Measurements from ENCODE around the gene CACNA1C. TPM values are rescaled to one million over a fixed set of nuclear protein-coding genes. Genes with fewer than 3 reads are reported as not detected.

The CACNA1C gene
- polyA plus RNA-seq: 1 to 10 TPM in 3 of 4 donors, under 1 TPM in 1; 0.67 to 2.5 (median 2.0) TPM
- long read RNA-seq, donor 1: 0 reads
- long read RNA-seq, donor 2: 0 reads
- long read RNA-seq, donor 3: 0 reads
- long read RNA-seq, donor 4: 0 reads
- long read RNA-seq, donor 5: 0 reads
- long read RNA-seq, donor 6: 0 reads
- long read RNA-seq, donor 7: 0 reads
- long read RNA-seq, donor 8: 0 reads
- long read RNA-seq, donor 9: 0 reads
- long read RNA-seq, donor 10, partial matches to known transcripts: 24 of 25 reads
- long read RNA-seq, donor 10, other reads (novel, unspliced or antisense): 0 of 25 reads

DNA sequence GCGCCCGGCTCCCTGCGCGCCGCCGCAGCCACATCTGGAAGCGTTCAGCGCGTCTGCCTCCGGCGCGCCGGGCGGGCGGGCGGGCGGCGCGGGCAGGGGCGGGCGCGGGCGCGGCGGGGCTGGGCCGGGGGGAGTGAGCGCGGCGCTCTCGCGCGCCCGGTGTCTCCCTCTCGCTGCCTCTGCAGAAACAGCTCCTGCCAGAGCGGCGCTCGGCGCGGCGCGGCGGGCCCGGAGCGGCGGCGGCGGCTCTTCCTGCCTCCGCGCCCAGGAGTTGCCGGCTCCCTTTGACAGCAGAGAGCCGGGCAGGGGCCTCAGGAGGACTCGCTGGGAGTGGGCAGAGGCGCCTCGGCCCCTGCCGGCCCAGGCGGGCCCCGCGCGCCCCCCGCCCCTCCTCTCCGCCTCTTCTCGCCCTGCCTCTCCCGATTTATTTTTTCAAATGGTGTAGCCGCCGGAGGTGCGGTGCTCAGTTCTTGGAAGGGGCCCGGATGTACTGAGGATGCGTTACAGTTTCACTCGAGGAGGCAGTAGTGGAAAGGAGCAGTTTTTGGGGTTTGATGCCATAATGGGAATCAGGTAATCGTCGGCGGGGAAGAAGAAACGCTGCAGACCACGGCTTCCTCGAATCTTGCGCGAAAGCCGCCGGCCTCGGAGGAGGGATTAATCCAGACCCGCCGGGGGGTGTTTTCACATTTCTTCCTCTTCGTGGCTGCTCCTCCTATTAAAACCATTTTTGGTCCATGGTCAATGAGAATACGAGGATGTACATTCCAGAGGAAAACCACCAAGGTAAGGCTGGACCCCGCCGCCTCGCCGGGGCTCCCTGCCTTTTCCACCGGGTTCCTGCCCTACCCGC is at the start of gene CACNA1C:
CACNA1C (plus strand) TSS at position 162 of the 853 bp plus-strand sequence; CDS start at position 738, 576 bp downstream.
- FAIRE-seq (no peak), DNase-seq (peak; percentile 16 to 76)
- Histone ChIP-seq H3K36me3 (ENCODE audit: control insufficient read depth in 3 of 3, insufficient read depth in 2 of 3, low read depth in 1 of 3, low read length in 3 of 3) (no peaks in the 10 kb centered on the region), H3K4me1 (ENCODE audit: control insufficient read depth in 3 of 3, insufficient read depth in 2 of 3, low read depth in 1 of 3, low read length in 2 of 3) (peaks cover 0 to 8% (median 0%) of the 10 kb centered on the region in 3 donors), H3K9me3 (ENCODE audit: control insufficient read depth in 2 of 2, insufficient read depth in 1 of 2, low read depth in 1 of 2, low read length in 1 of 2) (no peaks in the 10 kb centered on the region), H3K27ac (ENCODE audit: low read depth in 1 of 3, low read length in 2 of 3) (no peak within 1 kb of the TSS), H3K27me3 (ENCODE audit: control insufficient read depth in 3 of 3, insufficient read depth in 3 of 3, low read length in 3 of 3) (peaks cover 8 to 57% (median 10%) of the 10 kb centered on the region in 3 donors), H3K4me3 (ENCODE audit: low read depth in 1 of 3, low read length in 3 of 3) (peak within 1 kb of the TSS; percentile 34 to 42 (median 41))
- WGBS, 3 donors: 0 to 1% (median 1%) methylated on average over 50 to 90 of the region's 90 CpGs

DNA sequence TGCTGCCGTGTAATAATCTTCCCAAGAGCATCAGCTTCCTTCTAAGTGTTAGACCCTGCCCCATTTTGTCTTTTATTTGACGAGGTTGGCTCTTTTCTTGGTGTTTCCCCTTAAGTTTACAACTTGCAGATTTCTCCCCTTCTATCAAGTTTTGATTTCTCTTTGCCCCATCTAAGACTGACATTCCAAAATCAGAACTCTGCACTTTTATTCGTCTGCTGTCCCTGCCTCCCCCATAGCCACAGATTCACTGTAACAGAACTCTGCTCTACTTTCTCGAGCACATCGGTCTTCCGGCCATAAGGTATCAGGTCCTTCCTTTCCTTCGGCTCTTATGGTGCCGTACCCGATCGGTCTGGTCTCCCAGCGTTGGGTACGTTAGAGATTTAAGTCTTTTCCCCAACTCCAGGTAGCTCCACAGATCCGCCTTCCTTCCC is 49.1 kb upstream of the CACNA1C start:
- 0 to 1% (median 1%) methylated on average over 13 of the region's 13 CpGs for WGBS, 3 donors
- Histone ChIP-seq H3K4me1 (ENCODE audit: control insufficient read depth in 3 of 3, insufficient read depth in 2 of 3, low read depth in 1 of 3, low read length in 2 of 3) (peaks cover 1 to 8% (median 4%) of the 10 kb centered on the region in 3 donors), H3K9me3 (ENCODE audit: control insufficient read depth in 2 of 2, insufficient read depth in 1 of 2, low read depth in 1 of 2, low read length in 1 of 2) (no peaks in the 10 kb centered on the region), H3K27me3 (ENCODE audit: control insufficient read depth in 3 of 3, insufficient read depth in 3 of 3, low read length in 3 of 3) (no peaks in the 10 kb centered on the region), H3K27ac (ENCODE audit: low read depth in 1 of 3, low read length in 2 of 3) (peak overlapping the region; percentile 75 to 94 (median 89)), H3K4me3 (ENCODE audit: low read depth in 1 of 3, low read length in 3 of 3) (peak overlapping the region; percentile 86 to 90 (median 89)), H3K36me3 (ENCODE audit: control insufficient read depth in 3 of 3, insufficient read depth in 2 of 3, low read depth in 1 of 3, low read length in 3 of 3) (no peaks in the 10 kb centered on the region)
- FAIRE-seq (no peak), DNase-seq (no peak)

DNA sequence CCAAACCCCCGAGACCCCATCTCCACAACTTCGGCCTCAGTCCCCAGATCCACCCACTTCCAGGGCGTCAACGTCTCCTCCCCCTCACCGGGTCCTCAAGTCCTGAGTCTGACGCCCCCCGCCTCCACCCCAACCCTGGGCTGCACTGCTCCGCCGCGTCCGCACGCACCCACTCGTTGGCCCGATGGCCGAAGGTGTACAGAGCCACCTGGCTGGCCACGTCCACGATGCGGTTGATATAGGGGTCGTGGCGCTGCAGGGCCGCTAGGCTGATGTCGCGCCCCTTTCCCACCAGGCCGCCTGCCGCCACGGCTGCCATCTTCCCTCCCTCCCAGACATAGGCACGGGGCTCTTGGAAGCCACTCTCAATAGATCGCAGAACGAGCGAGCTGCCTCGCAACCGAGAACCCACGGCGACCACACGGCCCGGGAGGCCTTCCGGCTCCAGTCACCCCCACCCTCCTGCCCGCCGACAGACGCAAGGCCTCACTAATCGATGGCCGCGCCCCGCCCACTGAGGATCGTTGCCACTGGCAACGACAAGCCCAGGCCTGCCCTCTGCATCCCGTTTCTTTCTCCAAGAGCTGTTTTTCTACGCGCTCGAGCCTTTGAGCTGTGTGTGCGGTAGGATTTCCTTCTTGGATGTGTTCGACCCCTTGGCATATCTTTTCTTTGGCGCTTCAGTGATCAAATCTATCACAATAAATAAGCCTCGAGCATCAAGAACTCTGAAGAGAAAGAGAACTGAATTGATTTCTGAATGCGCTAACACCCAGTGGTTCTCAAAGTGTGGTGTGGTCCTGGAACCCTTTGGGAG is 48.5 kb upstream of the CACNA1C start, which contains the start of gene DCP1B:
DCP1B (minus strand) TSS at position 345 of the 817 bp plus-strand sequence; CDS start at position 319, 26 bp downstream.
- H3K27me3 ChIP-seq (ENCODE audit: control insufficient read depth in 3 of 3, insufficient read depth in 3 of 3, low read length in 3 of 3): no peaks in the 10 kb centered on the region
- H3K4me3 ChIP-seq (ENCODE audit: low read depth in 1 of 3, low read length in 3 of 3): peak within 1 kb of the TSS; percentile 86 to 90 (median 89)
- H3K27ac ChIP-seq (ENCODE audit: low read depth in 1 of 3, low read length in 2 of 3): peak within 1 kb of the TSS; percentile 75 to 94 (median 89)
- FAIRE-seq: no peak
- peaks cover 1 to 8% (median 4%) of the 10 kb centered on the region in 3 donors for H3K4me1 ChIP-seq (ENCODE audit: control insufficient read depth in 3 of 3, insufficient read depth in 2 of 3, low read depth in 1 of 3, low read length in 2 of 3)
- 4% methylated on average over 52 to 55 of the region's 55 CpGs for WGBS, 3 donors
- peak; percentile 94 to 98 for DNase-seq
- H3K36me3 ChIP-seq (ENCODE audit: control insufficient read depth in 3 of 3, insufficient read depth in 2 of 3, low read depth in 1 of 3, low read length in 3 of 3): no peaks in the 10 kb centered on the region
- no peaks in the 10 kb centered on the region for H3K9me3 ChIP-seq (ENCODE audit: control insufficient read depth in 2 of 2, insufficient read depth in 1 of 2, low read depth in 1 of 2, low read length in 1 of 2)

DNA sequence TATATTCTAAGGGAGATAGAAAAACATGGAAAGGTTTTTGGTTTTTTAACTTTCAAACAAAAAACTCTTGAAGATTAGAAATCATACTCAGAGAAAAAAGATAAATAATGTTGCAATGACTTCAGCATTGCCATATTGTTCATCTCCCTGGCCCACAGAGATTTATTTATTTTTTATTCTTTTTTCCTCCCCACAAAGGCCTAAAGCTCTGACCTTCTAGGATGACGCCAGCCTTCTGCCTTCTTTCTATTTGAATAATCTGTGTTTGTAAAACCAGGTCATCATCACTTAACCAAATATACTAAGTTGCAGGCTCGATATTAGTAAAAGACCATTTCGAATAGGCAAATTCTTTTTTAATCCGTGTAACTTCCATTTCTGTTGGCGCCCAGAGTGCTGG is 44.1 kb upstream of the CACNA1C start:
- WGBS, 3 donors: 68 to 87% (median 80%) methylated on average over 5 of the region's 5 CpGs
- H3K27ac ChIP-seq (ENCODE audit: low read depth in 1 of 3, low read length in 2 of 3): no peak overlapping the region
- H3K4me1 ChIP-seq (ENCODE audit: control insufficient read depth in 3 of 3, insufficient read depth in 2 of 3, low read depth in 1 of 3, low read length in 2 of 3): no peaks in the 10 kb centered on the region
- no peak for FAIRE-seq
- H3K4me3 ChIP-seq (ENCODE audit: low read depth in 1 of 3, low read length in 3 of 3): no peak overlapping the region
- H3K9me3 ChIP-seq (ENCODE audit: control insufficient read depth in 2 of 2, insufficient read depth in 1 of 2, low read depth in 1 of 2, low read length in 1 of 2): no peaks in the 10 kb centered on the region
- DNase-seq: no peak
- H3K36me3 ChIP-seq (ENCODE audit: control insufficient read depth in 3 of 3, insufficient read depth in 2 of 3, low read depth in 1 of 3, low read length in 3 of 3): no peaks in the 10 kb centered on the region
- no peaks in the 10 kb centered on the region for H3K27me3 ChIP-seq (ENCODE audit: control insufficient read depth in 3 of 3, insufficient read depth in 3 of 3, low read length in 3 of 3)

DNA sequence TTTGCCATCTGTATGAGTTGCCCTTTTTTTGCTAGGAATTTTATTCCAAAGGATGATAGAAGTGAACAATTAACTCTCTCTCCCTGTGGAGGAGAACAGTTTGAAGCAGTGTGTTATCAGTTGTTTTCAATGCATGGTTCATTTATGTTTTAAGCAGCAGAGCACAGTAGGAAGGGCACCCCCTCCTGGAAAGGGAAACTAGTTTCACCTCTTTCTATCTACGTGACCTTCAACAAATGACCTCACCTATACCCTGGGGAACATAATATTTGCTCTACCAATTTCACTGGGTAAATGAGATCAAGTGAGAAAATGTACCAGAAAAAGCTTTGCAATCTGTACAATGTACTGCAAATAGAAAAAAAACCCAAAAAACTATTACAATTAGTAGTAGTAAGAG is 43.2 kb upstream of the CACNA1C start:
- Histone ChIP-seq H3K27me3 (ENCODE audit: control insufficient read depth in 3 of 3, insufficient read depth in 3 of 3, low read length in 3 of 3) (no peaks in the 10 kb centered on the region), H3K4me3 (ENCODE audit: low read depth in 1 of 3, low read length in 3 of 3) (no peak overlapping the region), H3K27ac (ENCODE audit: low read depth in 1 of 3, low read length in 2 of 3) (no peak overlapping the region), H3K36me3 (ENCODE audit: control insufficient read depth in 3 of 3, insufficient read depth in 2 of 3, low read depth in 1 of 3, low read length in 3 of 3) (no peaks in the 10 kb centered on the region), H3K9me3 (ENCODE audit: control insufficient read depth in 2 of 2, insufficient read depth in 1 of 2, low read depth in 1 of 2, low read length in 1 of 2) (no peaks in the 10 kb centered on the region), H3K4me1 (ENCODE audit: control insufficient read depth in 3 of 3, insufficient read depth in 2 of 3, low read depth in 1 of 3, low read length in 2 of 3) (peaks cover 0 to 2% (median 0%) of the 10 kb centered on the region in 3 donors)
- DNase-seq: no peak
- FAIRE-seq: no peak
- 14 to 40% (median 33%) methylated on average over 1 of the region's 1 CpG for WGBS, 3 donors

DNA sequence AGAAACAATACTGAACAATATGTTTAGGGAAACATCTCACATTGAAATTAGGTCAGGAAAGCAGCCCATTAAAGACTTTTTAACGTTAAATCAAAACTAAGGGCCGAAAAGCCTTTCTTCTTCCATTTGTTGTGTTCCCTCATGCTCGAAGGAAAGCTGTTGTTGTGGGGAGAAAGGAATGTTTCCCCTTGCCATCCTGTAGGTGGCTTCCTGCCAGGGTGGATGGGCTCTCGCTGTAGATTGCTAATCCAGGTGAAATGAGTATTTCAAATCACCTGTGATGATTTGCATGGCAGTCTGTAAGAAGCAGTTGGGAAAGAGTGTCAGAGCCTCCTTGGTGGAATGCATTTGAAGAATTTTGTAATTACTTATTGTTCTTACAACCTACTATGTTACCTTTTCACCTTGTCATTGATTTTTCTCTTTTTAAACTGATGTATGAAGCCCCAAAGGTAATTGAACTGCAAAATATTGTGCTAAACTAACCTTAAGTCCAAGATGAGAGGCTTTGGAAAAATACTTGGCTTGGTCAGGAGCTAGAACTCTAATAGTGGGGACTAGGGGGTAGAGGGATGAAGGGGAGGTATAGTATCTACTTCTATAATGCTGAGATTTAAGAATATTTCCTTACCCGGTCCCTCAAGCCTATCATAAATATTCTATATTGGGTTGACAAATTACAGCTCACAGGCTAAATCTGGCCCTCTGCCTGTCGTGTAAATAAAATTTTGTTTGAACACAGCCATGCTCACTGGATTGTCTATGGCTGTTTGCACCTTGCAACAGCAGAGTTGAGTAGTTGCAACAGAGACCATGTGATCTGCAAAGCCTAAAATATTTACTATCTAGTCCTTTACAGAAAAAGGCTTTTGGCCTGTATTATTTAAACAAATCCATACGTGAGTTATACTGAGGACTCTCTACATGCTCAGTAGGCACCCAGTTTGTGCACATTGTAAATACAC is 40.9 kb upstream of the CACNA1C start:
- FAIRE-seq (no peak), DNase-seq (no peak)
- Histone ChIP-seq H3K27ac (ENCODE audit: low read depth in 1 of 3, low read length in 2 of 3) (peak overlapping the region in 1 of 3 donors; percentile 20), H3K4me1 (ENCODE audit: control insufficient read depth in 3 of 3, insufficient read depth in 2 of 3, low read depth in 1 of 3, low read length in 2 of 3) (peaks cover 0 to 4% (median 0%) of the 10 kb centered on the region in 3 donors), H3K27me3 (ENCODE audit: control insufficient read depth in 3 of 3, insufficient read depth in 3 of 3, low read length in 3 of 3) (no peaks in the 10 kb centered on the region), H3K4me3 (ENCODE audit: low read depth in 1 of 3, low read length in 3 of 3) (no peak overlapping the region), H3K36me3 (ENCODE audit: control insufficient read depth in 3 of 3, insufficient read depth in 2 of 3, low read depth in 1 of 3, low read length in 3 of 3) (no peaks in the 10 kb centered on the region), H3K9me3 (ENCODE audit: control insufficient read depth in 2 of 2, insufficient read depth in 1 of 2, low read depth in 1 of 2, low read length in 1 of 2) (no peaks in the 10 kb centered on the region)
- WGBS, 3 donors: 77 to 82% (median 82%) methylated on average over 7 of the region's 7 CpGs

DNA sequence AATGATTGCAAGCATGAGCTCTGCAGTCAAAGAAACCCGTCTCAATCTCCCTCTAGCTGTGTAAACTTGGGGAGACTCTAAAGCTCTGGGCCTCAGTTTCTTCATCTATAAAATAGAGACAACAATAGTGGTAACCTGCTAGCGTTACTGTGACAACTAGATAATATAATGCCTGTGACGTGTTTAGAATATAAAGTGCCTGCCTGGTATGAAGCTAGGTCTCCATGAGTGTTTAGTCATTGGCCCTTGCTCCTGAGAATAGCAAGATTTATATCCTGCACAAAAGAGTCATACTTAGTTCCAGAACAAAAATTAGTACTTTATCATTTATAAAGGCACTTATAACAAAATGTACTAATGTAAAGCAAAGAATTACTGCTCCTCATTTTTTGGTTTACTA is 39.7 kb upstream of the CACNA1C start:
- Histone ChIP-seq H3K27me3 (ENCODE audit: control insufficient read depth in 3 of 3, insufficient read depth in 3 of 3, low read length in 3 of 3) (no peaks in the 10 kb centered on the region), H3K36me3 (ENCODE audit: control insufficient read depth in 3 of 3, insufficient read depth in 2 of 3, low read depth in 1 of 3, low read length in 3 of 3) (no peaks in the 10 kb centered on the region), H3K4me3 (ENCODE audit: low read depth in 1 of 3, low read length in 3 of 3) (no peak overlapping the region), H3K4me1 (ENCODE audit: control insufficient read depth in 3 of 3, insufficient read depth in 2 of 3, low read depth in 1 of 3, low read length in 2 of 3) (peaks cover 0 to 4% (median 0%) of the 10 kb centered on the region in 3 donors), H3K9me3 (ENCODE audit: control insufficient read depth in 2 of 2, insufficient read depth in 1 of 2, low read depth in 1 of 2, low read length in 1 of 2) (no peaks in the 10 kb centered on the region), H3K27ac (ENCODE audit: low read depth in 1 of 3, low read length in 2 of 3) (no peak overlapping the region)
- 83 to 86% (median 86%) methylated on average over 3 of the region's 3 CpGs for WGBS, 3 donors
- no peak for DNase-seq
- FAIRE-seq: no peak
